Panc1 (cell line): ENCODE measurements around the gene PRKCD. TPM values are rescaled to one million over a fixed set of nuclear protein-coding genes. Genes with fewer than 3 reads are reported as not detected.

Experiments used
- ATAC-seq: fragments of 200-7000 bp; cut with Tn5 transposase; 2 replicates; pipeline ENCODE4 v1.9.1; 2020; ENCODE audit warnings: mild to moderate bottlenecking, moderate library complexity
- BruUV-seq: library from RNA; stranded (reverse); fragments of 400-500 nt; replicated peaks from 2 replicates; lab custom pipeline; 2021; lab: Mats Ljungman, UMichigan
- CTCF ChIA-PET: fragments of 300-600 bp; sonication (Branson Sonifier 250); formaldehyde crosslinking; loops from one replicate; lab custom pipeline; 2022; ENCODE audit warnings: antibody characterized with exemption; lab: Charles Lee
- POLR2A ChIA-PET: fragments of 300-600 bp; sonication (Branson Sonifier 250); formaldehyde crosslinking; loops from one replicate; lab custom pipeline; 2022; ENCODE audit warnings: antibody characterized with exemption; lab: Charles Lee
- DNase-seq: peaks from one replicate; pipeline ENCODE4 v3.0.0-alpha.2; 2010; ENCODE audit warnings: low read depth, low spot score
- H3K27ac ChIP-seq: 2 replicates; pipeline ENCODE4 v1.5.1; 2011; ENCODE audit warnings: mild to moderate bottlenecking, low read length, inconsistent platforms
- H3K27me3 ChIP-seq: fragments of 200-500 bp; sonication (Bioruptor generic); 2 replicates; pipeline ENCODE4 v1.6.0; 2014; ENCODE audit warnings: low read length, inconsistent platforms; ENCODE audit not compliant: control insufficient read depth, insufficient read depth
- H3K36me3 ChIP-seq: fragments of 200-500 bp; sonication (Bioruptor generic); 2 replicates; pipeline ENCODE4 v1.5.1; 2014; ENCODE audit warnings: inconsistent platforms, mild to moderate bottlenecking, low read length, moderate library complexity; ENCODE audit not compliant: control insufficient read depth, insufficient read depth
- H3K4me1 ChIP-seq: 2 replicates; pipeline ENCODE4 v1.5.1; 2011; ENCODE audit warnings: inconsistent platforms, mild to moderate bottlenecking, low read length, moderate library complexity; ENCODE audit not compliant: control insufficient read depth, insufficient read depth
- H3K4me3 ChIP-seq, 2 experiments: 2 replicates each; pipeline ENCODE4 v1.5.1; 2011 to 2012; ENCODE audit warnings: low read depth in 2 of 2, low read length in 2 of 2, mild to moderate bottlenecking in 2 of 2, inconsistent platforms in 1 of 2, moderate library complexity in 1 of 2
- H3K9me3 ChIP-seq: fragments of 200-500 bp; sonication (Bioruptor generic); 2 replicates; pipeline ENCODE4 v1.5.1; 2014; ENCODE audit warnings: low read depth, mild to moderate bottlenecking, inconsistent platforms, low read length, moderate library complexity; ENCODE audit not compliant: control insufficient read depth, insufficient read depth
- CTCF ChIP-seq: fragments of 450-650 bp; IDR thresholded peaks from 2 replicates; pipeline ENCODE4 v1.5.1; 2017; ENCODE audit warnings: mild to moderate bottlenecking
- POLR2AphosphoS5 ChIP-seq: IDR thresholded peaks from 2 replicates; pipeline ENCODE4 v1.6.1; 2012; ENCODE audit warnings: mild to moderate bottlenecking, low read depth, low read length, moderate library complexity
- REST ChIP-seq, 2 experiments: IDR thresholded peaks; 2 replicates each; pipeline ENCODE4 v1.6.1; 2011 to 2012; ENCODE audit warnings: low read depth in 2 of 2, control low read depth in 1 of 2, low read length in 1 of 2, mild to moderate bottlenecking in 1 of 2, moderate library complexity in 1 of 2; ENCODE audit not compliant: insufficient read depth in 1 of 2
- SIN3A ChIP-seq: IDR thresholded peaks from 2 replicates; pipeline ENCODE4 v1.6.1; 2012; ENCODE audit warnings: low read depth, mild to moderate bottlenecking, low read length, moderate library complexity, borderline replicate concordance; ENCODE audit not compliant: insufficient read depth
- TCF7L2 ChIP-seq: IDR thresholded peaks from 2 replicates; pipeline ENCODE4 v1.6.1; 2011; ENCODE audit warnings: mild to moderate bottlenecking, low read depth, low read length, inconsistent platforms
- in situ Hi-C: cut with HindIII; loops from 2 replicates; pipeline ENCODE4 v1.10.0; 2016; ENCODE audit warnings: low sequenced_read_pairs, low pct_unique_long_range_greater_than_20kb
- intact Hi-C: fragments of 100-400 bp; cut with micrococcal nuclease; formaldehyde crosslinking; loops from one replicate; pipeline ENCODE4 v1.10.0; 2022; ENCODE audit not compliant: unreplicated experiment
- total RNA-seq: library from RNA; stranded (reverse); gene quantifications from one replicate; pipeline ENCODE4 v1.2.1, GENCODE V29; 2021; ENCODE audit not compliant: unreplicated experiment

The PRKCD gene
- total RNA-seq, 1 experiment from 2014 or later = 14.0 TPM

GRCh38 chr3:53114412-53115074 is 46.5 kb upstream of the PRKCD start:
- ATAC-seq = peak; percentile 52
- TF ChIP-seq TCF7L2 = no peak
- no peak for TF ChIP-seq SIN3A
- no peak for TF ChIP-seq REST (IDR thresholded peaks at IDR 0.05; ENCODE audit: insufficient read depth in 1 of 2, low read depth in 2 of 2, low read length in 1 of 2)
- no peak for TF ChIP-seq POLR2AphosphoS5
- no peak for TF ChIP-seq CTCF
- Histone ChIP-seq H3K4me3 (no peak overlapping the region), H3K27me3 (no peaks in the 10 kb centered on the region), H3K27ac (no peak overlapping the region), H3K36me3 (no peaks in the 10 kb centered on the region; the same call in 1 of the 2 replicates), H3K4me1 (peaks cover 5% of the 10 kb centered on the region), H3K9me3 (no peaks in the 10 kb centered on the region)
- intact Hi-C loops = loop anchor here (1.0 kb wide), 1 partner anchor 81 kb away; no protein-coding TSS in a partner anchor
- ChIA-PET CTCF (interaction anchor here (0.6 to 1.3 kb wide), 5 partner anchors 10 to 82 kb away, joined by 3 to 5 read pairs (median 4); no protein-coding TSS in a partner anchor), POLR2A (no interaction called here)
- in situ Hi-C loops = no loop called here
- no TSS peak for BruUV-seq
- no peak for DNase-seq

- Histone ChIP-seq H3K36me3 (peaks cover 4% of the 10 kb centered on the region), H3K9me3 (no peaks in the 10 kb centered on the region), H3K4me3 (no peak overlapping the region), H3K4me1 (no peaks in the 10 kb centered on the region), H3K27ac (no peak overlapping the region), H3K27me3 (no peaks in the 10 kb centered on the region)
- ChIA-PET POLR2A (no interaction called here), CTCF (no interaction called here)
- DNase-seq (no peak), ATAC-seq (no peak)
- BruUV-seq = no TSS peak
- intact Hi-C loops (no loop called here), in situ Hi-C loops (no loop called here)
- TF ChIP-seq REST (IDR thresholded peaks at IDR 0.05; ENCODE audit: insufficient read depth in 1 of 2, low read depth in 2 of 2, low read length in 1 of 2) (no peak), SIN3A (no peak), POLR2AphosphoS5 (no peak), TCF7L2 (no peak), CTCF (no peak)
Measured at GRCh38 chr3:53116956-53117355, 44.1 kb upstream of the PRKCD start.
